Fibroblast of gingiva (primary cell): ENCODE data around the gene MSRB2.

Experiments
- DNase-seq: peaks from one replicate; pipeline ENCODE4 v3.0.0-alpha.2; 2011; ENCODE audit warnings: low read depth

Gene MSRB2

DNA sequence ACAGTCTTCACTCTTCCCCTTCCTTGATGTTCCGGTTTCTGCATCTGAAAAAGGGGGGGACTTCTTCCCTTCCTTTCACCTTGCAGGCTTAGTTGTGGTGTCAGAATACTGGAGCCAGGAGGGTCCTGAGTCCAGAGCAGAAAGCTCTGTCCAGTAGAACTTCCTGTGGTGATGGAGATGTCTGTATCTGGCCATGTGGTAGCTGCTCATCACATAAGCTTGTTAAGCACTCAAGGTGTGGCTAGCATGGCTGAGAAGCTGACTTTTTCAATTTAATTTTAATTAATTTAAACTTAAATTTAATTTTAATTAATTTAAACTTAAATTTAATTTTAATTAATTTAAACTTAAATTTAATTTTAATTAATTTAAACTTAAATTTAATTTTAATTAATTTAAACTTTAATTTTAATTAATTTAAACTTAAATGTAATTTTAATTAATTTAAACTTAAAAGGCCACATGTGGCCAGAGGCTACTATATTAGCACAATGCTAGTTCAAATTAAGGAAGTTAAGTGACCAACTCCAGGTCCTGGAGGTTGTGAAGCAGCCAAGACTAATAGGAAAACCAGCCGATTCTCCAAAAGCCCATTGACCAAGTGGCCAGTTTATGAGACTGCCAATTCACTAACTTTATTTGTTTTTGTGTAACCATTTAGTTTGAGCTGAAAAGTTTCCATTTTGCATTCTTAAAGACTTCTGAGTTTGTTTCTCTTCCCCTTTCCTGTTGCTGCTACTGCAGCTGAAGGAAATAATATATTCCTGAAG, 16.3 kb downstream of the MSRB2 start:
- no peak for DNase-seq

DNA sequence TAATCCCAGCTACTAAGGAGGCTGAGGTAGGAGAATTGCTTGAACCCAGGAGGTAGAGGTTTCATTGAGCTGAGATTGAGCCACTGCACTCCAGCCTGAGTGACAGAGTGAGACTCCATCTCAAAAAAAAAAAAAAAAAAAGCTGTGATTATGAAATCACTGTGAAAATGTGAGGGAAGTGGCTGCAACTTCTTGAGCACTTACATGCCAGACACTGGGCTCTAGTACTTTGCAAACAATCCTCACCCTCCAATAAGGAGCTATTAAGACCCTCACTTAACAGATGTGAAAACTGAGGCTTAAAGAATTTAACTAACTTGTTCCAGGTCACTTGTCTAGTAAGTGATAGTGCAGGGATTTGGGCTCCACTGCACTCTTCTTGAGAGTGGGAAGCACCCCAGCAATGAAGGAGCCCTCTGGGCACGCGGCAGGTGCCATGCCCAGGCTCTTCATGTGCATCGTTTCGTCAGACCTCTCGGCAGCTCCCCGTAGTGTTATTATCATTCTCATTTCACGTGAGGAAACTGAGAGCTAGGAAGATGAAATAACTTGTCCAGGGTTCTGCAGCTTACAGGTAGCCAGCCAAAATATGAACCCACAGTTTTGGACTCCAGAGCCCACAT, 19.0 kb downstream of the MSRB2 start:
- no peak for DNase-seq

DNA sequence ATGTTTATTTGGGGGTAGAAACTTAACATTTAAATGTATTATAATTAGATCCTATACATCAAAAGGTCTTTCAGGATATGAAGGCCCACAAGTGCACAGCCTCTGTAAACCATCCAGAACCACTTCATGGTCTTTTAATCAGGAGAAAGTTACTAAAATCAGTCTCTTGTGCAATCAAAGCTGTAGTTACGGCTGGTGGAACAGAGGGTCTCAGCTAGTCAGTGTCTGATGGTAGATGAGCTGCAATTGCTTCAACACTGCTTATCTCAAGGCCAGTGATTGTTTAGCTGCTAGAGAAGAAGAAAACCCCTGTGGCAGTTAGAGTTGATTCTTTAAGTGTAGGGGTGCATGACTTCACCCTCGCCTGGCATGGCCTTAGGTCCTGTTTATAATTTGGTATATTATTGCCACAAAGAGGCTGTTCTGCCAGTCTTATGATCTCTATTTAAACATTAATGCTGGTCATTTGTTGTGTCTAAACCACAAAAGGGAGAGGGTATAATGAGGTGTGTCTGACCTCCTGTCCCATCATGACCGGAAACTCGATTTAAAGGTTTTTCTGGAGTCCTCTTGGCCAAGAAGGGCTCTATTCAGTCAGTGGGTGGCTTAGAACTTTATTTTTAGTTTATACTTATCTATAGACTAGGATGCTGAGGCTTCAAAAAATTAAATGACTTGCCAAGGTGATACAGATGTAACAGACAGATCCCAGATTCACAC, 21.3 kb downstream of the MSRB2 start:
- DNase-seq, result no peak

DNA sequence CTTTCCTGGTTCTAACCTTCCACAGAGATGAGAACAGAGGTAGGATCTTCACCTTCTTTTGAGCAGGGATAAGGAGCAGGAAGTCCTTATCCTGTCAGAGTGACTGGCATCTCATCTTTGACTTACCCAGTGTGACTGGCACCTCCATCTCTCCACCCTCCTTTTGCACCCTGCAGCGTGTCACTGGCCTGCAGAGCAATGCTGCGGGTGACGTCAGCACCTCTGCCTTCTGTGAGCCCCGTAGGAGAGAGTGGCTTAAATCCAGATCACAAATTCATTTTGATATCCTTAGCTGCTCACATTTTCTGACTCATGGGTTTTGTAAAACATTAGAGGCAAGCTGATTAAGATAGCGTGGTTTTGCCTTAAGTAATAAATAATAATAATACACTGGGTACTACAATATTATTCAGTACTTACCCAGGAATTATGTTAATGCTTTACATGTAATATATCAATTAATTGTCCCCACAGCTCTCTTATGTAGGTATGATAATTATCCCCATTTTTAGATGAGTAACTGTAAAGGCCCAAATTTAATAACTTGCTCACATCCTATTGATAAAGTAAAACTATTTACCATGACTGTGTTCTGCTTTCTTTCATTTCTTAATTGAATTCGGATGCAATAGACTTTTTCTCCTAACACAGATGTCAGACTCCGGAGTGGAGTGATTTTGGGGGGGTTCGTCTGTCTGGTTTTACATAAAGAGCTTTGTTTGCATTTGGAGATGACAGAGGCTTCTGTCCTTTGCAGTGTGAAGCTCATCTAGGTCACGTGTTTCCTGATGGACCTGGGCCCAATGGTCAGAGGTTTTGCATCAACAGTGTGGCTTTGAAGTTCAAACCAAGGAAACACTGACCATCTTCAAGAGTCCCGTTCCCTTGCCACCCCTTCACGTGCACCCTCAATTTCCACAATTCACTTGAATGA, 24.9 kb downstream of the MSRB2 start:
- no peak for DNase-seq

DNA sequence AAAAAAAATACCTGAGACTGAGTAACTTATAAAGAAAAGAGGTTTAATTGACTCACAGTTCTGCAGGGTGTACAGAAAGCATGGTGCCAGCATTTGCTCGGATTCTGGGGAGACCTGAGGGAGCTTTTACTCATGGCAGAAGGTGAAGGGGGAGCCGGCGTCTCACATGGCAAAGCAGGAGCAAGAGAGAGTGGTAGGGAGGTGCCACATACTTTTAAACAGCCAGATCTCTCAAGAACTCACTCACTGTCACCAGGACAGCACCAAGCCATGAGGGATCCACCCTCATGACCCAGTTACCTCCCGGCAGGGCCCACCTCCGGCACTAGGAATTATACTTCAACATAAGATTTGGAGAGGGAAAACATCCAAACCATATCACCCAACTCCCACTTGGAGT, 25.8 kb downstream of the MSRB2 start:
- DNase-seq, result no peak

DNA sequence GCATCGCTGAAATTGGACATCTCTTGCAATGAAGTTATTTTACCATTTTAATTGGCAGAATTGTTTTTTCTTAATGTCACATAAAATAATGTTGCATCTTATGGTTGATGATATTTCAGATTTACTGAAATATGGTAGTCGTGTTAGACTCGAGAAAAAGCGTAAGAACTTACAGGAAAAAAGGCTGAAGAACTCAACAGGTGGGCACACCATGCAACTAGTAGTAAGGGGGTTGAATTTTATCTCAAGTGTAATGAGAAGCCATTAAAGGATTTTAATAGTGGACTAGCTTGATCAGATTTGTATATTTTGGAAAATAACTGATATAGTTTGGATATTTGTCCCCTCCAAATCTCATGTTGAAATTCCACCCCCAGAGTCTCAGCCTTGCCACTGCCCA, 41.1 kb downstream of the MSRB2 start:
- DNase-seq, result no peak

DNA sequence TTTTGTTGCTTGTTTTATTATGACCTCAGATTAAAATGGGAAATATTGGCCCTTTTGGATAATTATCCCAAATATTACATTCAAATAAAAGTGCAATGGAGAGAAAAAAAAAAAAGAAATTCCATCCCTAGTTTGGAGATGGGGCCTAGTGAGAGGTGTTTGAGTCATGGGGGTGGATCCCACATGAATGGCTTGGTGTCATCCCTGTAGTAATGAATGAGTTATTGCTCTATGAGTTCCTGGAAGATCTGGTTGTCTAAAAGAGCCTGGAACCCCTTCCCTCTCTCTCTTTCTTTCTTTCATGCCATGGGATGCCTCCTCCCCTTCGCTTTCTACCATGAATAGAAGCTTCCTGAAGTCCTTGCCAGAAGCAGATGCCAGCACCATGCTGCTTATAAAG, 44.3 kb downstream of the MSRB2 start:
- no peak for DNase-seq

DNA sequence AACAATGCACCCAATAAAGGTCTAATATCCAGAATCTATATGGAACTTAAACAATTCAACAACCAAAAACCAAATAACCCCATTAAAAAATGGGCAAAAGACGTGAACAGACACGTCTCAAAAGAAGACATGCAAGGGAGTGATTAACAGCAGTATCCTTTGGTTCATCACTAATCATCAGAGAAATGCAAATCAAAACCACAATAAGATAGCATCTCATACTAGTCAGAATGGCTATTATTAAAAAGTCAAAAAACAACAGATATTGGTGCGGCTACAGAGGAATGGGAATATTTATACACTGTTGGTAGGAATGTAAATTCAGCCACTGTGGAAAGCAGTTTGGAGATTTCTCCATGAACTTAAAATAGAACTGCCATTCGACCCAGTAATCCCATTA, 46.6 kb downstream of the MSRB2 start:
- no peak for DNase-seq

DNA sequence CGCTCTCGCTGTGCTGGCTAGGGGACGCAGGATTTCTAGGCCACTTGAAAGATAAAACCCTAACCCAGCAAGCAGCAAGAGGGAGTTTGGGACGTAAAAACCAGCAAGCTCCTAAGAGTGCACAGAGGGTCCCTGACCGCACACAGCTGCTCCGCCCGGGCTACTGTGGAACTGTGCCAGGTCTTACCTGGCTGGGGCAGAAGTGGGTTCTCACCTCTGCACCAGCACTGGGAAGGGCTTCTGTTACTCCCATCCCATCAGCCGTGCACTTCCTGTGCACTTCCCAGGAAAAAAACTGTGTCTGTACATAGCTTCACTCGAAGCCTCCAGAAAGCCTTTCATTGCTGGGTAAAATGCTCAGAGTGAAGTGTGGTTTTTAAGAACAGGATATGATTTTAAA, 50.9 kb downstream of the MSRB2 start:
- no peak for DNase-seq

DNA sequence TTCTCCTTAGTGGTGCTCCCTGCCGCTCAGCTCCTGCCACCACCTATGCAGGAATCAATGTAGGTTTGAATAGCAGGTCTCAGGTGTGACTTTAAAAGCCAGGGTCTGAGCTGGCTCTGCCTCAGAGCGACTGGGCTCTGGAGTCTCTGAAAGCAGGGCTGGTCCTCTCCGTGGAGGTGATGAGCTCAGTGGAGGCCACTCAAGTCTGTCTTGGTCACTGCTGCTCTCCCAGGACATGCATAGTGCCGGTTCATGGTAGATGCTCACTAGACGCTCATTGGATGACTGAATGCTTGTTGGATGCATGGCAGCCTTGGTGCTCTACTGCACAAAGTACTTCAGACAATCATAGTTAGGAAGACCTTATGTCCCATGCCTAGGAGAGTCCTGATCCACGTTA, 51.7 kb downstream of the MSRB2 start:
- DNase-seq, result no peak

DNA sequence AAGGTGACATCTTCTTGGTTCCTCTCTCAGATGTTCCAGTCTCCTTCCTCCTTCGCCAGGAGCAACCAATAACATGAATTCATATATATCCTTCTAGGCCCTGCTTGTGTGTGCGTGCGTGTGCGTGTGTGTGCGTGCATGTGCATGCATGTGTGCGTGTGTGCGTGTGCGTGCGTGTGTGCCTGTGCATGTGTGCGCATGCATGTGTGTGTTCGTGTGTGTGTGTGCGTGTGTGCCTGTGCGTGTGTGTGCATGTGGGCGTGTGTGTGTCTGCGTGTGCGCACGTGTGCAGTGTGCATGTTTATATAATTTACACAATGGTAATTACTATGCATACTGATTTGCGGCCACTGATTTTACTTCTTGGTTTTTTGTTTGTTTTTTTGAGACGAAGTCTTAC, 52.8 kb downstream of the MSRB2 start:
- DNase-seq, result no peak

DNA sequence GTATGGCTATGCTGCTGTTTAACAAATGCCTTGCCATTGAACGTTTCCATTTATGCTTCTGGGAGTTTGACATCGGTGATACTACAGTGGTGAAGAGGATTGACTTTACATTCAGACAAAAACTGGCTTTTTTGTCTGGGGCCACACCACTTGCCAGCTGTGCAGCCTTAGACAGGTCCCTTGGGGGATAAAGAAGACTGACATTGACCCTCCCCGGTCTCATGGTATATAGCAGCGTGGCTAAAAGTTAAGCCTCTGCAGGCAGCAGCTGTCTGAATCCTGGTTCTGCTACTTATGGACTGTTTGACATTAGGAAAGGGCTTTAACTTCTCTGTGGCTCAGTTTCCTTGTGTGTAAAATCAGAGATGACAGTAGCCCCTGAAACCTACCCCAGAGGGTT, 54.7 kb downstream of the MSRB2 start:
- no peak for DNase-seq

DNA sequence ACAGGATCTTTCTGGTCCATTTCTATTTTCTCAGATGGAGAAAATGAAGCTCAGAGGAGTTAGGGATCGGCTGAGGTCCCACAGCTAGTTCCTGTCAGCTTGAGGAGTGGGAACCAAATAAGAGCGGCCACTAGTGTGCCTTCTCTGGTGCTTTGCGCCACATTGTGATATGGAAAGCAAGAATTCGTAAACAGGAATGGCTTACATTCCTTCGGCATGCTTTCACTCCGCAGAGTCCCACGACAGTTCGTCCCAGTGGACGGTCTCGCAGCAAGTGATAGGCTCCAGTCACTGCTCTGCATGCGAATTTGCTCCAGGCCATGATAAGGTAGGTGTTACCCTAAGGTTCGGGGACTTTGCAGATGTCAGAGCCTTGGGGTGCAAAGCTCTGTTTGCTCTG, 55.2 kb downstream of the MSRB2 start:
- DNase-seq, result no peak

DNA sequence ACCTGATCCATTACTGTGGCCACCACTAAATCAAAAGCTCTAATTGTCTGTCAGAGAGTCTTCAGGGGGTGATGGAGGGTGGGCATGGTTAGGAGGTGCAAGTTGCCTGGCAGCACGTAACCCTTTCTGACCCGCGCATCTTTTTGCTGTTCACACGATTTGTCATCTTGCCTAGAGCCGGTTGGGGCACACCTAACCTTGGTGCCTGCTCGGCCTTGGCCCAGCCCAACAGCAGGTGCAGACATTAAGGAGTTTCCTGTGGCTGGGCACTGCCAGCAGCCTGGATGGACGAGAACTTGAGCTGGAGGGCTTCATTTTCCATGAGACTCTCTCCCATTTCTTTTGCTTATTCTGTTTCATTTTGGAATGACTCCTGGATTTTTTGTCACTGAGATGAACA, 55.7 kb downstream of the MSRB2 start:
- DNase-seq, result no peak

DNA sequence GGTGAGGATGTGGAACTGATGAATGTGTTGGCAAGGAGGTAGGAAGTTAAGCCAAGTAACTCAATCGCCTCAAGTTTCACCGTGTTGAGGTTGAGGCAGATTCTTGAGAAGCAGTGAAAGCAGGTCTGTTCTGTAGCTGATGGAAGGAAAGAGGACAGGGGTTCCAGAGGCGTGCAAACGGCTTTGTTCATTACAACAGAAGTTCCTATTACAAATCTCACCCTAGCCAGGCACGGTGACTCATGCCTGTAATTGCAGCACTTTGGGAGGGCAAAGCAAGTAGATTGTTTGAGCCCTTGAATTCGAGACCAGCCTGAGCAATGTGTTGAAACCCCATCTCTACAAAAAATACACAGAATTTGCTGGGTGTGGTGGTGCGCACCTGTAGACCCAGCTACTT, 59.8 kb downstream of the MSRB2 start:
- peak; percentile 4 for DNase-seq

DNA sequence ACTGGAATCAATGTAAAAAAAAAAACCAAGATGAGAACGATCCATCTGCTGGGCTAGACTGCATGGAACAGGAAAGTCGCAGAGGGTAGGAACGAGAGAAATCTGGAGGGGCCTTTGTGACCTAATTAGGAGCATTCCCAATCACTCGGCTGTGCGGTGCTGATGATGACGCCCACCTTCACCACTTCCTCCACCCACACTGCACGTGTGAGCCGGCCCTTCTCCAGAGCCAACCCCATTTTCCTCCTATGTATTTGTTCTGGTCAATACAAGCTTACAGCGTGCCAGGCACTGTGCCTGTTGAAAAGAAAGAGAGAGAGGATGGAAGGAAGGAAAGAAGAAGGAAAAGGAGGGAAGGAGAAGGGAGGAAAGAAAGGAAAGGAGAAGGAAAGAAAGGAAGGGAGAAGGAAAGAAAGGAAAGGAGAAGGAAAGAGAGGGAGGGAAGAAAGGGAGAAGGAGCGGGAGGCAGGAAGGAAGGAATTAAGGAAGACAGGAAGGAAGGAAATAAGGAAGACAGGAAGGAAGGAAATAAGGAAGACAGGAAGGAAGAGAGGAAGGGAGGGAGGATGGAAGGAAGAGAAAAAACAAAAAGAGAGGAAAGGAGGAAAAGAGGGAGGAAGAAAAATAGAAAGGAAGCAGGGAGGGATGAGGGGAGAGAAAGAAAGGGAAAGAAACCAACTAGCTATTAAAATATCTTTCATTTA, 61.2 kb downstream of the MSRB2 start:
- no peak for DNase-seq

DNA sequence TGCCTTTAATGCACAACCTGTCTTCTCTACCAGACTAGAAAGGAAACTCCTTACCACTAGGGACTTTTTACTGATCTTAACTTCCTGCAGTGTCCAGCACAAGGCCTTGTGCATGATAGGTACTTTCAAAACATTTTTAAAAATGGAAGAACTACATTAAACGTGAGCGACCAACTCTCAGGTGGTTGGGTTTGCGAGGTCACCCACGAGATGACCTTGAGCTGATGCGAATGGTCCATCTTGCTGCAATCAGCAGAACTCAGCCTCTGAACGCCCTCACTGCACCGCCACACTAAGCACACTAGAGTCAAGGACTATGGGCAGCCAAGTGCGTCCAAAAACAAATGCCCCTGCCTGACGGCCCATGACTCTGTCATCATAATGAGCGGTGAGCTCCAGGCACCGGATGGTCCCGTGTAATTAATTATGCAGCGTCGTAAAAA, 61.9 kb downstream of the MSRB2 start:
- no peak for DNase-seq

DNA sequence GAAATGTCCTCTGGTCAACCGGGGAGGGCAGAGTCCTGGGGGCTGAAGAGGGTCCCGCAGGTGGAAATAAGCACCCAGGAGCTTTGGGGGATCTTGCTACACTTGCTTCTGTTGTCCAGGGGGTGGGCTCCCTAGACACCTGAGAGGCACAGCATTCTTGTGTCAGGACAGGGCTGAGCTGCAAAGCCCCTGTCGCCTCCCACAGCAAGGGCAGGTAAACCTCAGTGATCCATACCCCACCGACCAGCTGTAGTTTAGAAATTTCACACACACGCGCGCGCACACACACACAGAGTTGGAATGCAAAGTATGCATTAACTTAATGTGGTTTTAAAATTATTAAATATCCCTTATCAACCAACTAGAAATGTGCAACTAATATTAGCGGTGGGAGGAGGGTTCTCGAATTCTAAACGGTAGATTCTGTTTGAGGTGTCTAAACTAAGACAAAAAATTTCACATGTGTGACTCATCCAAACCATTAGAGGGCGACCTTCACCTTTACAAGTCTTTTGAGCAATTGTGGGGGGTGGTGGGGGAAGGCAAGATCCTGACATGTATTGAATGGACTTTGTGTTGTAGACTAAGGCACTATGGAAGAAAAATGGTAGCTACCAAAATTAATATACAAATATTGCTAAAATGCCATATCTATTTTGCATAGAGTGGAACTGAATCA, 62.5 kb downstream of the MSRB2 start:
- peak; percentile 30 for DNase-seq

DNA sequence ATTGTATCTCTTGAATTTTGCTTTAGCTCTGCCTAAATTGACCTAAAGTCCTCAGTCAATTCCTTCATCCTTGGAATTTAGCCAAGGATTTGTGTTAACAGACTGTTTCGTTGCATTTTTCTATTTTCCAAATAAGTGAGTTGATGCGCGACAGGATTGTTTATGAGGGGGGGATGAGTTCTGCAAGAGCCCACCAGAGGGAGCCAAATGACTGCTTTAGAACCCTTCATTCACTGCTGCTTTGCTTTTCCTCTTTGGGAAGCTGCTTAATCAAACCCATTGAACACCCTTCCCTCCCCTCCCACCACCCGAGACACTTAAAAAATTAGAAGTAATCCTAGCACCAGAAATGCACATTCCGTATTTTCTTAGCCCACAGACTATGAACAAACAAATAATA, 63.0 kb downstream of the MSRB2 start:
- DNase-seq, result peak; percentile 50

DNA sequence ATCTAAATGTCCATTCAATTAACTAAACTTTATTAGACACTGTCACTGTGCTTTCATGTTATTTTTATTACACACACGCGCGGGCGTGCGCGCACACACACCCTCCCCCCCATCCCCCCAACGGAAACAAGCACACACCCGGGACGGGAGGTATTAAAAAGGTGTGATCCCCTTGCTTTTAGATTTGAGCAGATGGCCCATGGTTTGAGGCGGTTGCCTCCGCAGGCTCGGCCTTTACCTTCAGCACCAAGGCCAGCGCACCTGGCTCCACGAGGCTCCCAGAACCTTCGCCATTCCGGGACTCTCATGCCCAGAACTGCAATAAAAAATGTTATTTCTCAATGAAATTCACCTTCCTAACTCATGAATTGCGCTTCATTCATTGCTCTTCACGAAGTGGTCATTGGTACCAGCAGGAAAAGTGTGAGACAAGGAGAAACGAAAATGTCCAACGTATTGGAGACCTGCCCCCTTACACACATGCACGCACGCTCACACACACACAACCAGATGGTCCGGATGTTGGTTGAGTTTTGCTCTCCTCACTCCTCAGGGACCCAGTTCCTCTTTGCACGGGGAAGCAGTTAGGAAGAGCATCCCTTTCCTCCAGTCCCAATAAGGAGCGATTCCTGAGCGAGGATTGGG, 76.0 kb downstream of the MSRB2 start:
- peak; percentile 5 for DNase-seq
